Measurements from ENCODE around the gene SAV1. TPM values are rescaled to one million over a fixed set of nuclear protein-coding genes. Genes with fewer than 3 reads are reported as not detected.

SAV1 gene
- total RNA-seq, 2 experiments from 2014 or later: 7.9 to 8.8 TPM

DNA sequence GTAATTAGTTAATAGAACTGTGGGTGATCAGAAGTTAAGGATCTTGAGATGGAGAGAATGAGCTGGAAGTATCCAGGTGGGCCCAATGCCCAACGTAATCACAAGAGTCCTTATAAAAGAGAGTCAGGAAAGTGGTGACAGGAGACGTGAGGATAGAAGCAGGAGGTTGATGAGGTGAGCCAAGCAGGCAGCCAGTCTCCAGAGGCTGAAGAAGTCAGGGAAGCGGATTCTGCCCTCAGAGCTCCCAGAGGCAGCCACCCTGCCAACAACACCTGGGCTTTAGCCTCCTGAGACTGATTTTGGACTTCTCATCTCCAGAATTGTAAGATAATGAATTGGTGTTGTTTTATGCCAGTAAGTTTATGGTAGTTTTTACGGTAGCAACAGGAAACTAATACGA lies 10.1 kb upstream of the SAV1 start:
- intact Hi-C loops (cut with DNase I, micrococcal nuclease): no loop called here
- CTCF ChIA-PET: no interaction called here
- no peaks in the 10 kb centered on the region for H3K4me1 ChIP-seq (ENCODE audit: insufficient read depth, low read length)
- H3K27me3 Mint-ChIP-seq: no peaks in the 10 kb centered on the region
- no peaks in the 10 kb centered on the region for H3K9me3 ChIP-seq (ENCODE audit: control insufficient read depth in 1 of 2, insufficient read depth in 1 of 2, low read length in 2 of 2)
- no peaks in the 10 kb centered on the region for H3K36me3 ChIP-seq (ENCODE audit: insufficient read depth, low read length)
- H3K27me3 ChIP-seq (ENCODE audit: control insufficient read depth in 1 of 2, insufficient read depth in 2 of 2, low read length in 2 of 2): no peaks in the 10 kb centered on the region
- H3K4me3 Mint-ChIP-seq: no peak overlapping the region
- POLR2A ChIA-PET: no interaction called here
- H3K9me3 Mint-ChIP-seq: peaks cover 4% of the 10 kb centered on the region
- no peak overlapping the region for H3K27ac Mint-ChIP-seq
- no peak overlapping the region for H3K4me3 ChIP-seq (ENCODE audit: low read length)
- DNase-seq: no peak
- TF ChIP-seq, protein P1, sequence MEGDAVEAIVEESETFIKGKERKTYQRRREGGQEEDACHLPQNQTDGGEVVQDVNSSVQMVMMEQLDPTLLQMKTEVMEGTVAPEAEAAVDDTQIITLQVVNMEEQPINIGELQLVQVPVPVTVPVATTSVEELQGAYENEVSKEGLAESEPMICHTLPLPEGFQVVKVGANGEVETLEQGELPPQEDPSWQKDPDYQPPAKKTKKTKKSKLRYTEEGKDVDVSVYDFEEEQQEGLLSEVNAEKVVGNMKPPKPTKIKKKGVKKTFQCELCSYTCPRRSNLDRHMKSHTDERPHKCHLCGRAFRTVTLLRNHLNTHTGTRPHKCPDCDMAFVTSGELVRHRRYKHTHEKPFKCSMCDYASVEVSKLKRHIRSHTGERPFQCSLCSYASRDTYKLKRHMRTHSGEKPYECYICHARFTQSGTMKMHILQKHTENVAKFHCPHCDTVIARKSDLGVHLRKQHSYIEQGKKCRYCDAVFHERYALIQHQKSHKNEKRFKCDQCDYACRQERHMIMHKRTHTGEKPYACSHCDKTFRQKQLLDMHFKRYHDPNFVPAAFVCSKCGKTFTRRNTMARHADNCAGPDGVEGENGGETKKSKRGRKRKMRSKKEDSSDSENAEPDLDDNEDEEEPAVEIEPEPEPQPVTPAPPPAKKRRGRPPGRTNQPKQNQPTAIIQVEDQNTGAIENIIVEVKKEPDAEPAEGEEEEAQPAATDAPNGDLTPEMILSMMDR (IDR thresholded peaks at IDR 0.05): no peak
- peaks cover 10% of the 10 kb centered on the region for H3K4me1 Mint-ChIP-seq (ENCODE audit: low read depth)
- no peak for ATAC-seq (ENCODE audit: poor library complexity)
- H3K36me3 Mint-ChIP-seq (ENCODE audit: low read depth): no peaks in the 10 kb centered on the region
- no peak overlapping the region for H3K27ac ChIP-seq (ENCODE audit: low read depth in 1 of 2, low read length in 2 of 2)

DNA sequence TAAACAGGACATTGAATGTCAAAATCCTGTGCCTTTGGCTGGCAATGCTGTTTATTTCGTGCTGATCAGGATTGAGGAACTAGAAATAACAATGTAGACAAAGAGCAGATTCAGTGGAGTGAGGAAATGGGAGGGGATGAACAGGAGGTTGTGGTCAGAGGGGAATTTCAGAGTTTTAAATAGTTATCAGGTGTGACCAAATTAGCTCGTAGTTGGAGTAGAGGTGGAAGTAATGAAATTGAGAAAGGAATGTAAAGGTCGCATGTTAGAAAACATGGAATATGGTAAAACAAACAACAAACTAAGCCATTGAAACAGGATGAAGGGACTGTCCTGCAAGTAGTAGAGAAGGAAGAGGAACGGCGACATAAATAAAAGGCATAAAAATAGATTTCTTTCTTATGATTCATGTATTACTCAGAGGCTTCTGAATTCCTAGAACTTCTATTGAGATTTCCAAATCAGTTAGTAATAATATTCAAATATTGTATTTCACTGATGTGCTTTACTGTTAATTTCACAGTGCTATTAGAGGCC lies 9.5 kb upstream of the SAV1 start:
- H3K4me3 ChIP-seq (ENCODE audit: low read length): no peak overlapping the region
- ATAC-seq (ENCODE audit: poor library complexity): no peak
- H3K4me1 ChIP-seq (ENCODE audit: insufficient read depth, low read length): no peaks in the 10 kb centered on the region
- H3K27me3 ChIP-seq (ENCODE audit: control insufficient read depth in 1 of 2, insufficient read depth in 2 of 2, low read length in 2 of 2): no peaks in the 10 kb centered on the region
- Mint-ChIP-seq H3K36me3 (ENCODE audit: low read depth) (no peaks in the 10 kb centered on the region), H3K27me3 (no peaks in the 10 kb centered on the region), H3K4me3 (no peak overlapping the region), H3K4me1 (ENCODE audit: low read depth) (peaks cover 10% of the 10 kb centered on the region), H3K9me3 (peaks cover 4% of the 10 kb centered on the region), H3K27ac (no peak overlapping the region)
- TF ChIP-seq, protein P1 (IDR thresholded peaks at IDR 0.05): no peak
- H3K27ac ChIP-seq (ENCODE audit: low read depth in 1 of 2, low read length in 2 of 2): no peak overlapping the region
- DNase-seq: peak in 2 of 14 experiments; percentile 32 to 34
- intact Hi-C loops (cut with DNase I, micrococcal nuclease): no loop called here
- POLR2A ChIA-PET: no interaction called here
- H3K9me3 ChIP-seq (ENCODE audit: control insufficient read depth in 1 of 2, insufficient read depth in 1 of 2, low read length in 2 of 2): no peaks in the 10 kb centered on the region
- CTCF ChIA-PET: no interaction called here
- no peaks in the 10 kb centered on the region for H3K36me3 ChIP-seq (ENCODE audit: insufficient read depth, low read length)

DNA sequence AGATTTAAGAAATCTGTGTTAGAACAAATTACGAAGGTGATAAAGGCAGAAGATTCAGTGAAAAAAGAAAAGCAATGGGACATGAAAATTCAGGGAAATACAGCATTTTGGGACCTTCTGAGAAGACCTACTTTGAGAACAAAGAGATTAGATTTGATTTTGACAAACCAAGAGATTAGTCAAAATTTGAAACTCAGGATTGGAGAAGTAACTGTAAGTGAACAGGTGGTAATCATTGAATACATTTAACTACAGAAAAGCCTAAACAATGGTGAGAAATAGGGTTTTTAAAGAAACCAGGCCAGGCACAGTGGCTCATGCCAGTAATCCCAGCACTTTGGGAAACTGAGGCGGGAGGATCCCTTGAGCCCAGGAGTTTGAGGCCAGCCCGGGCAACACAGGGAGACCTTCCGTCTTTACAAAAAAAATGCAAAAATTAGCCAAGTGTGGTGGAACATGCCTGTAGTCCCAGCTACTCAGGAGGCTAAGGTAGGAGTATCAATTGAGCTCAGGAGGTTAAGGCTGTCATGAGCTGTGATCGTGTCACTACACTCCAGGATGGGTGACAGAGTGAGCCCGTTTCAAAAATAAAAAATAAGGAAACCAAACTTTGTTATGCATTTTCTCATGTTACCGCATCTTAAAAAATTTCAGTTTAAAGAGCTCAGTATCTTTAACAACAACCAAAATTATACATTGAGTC lies 8.9 kb upstream of the SAV1 start:
- no peaks in the 10 kb centered on the region for H3K4me1 ChIP-seq (ENCODE audit: insufficient read depth, low read length)
- TF ChIP-seq, protein P1 (IDR thresholded peaks at IDR 0.05): no peak
- H3K27ac ChIP-seq (ENCODE audit: low read depth in 1 of 2, low read length in 2 of 2): no peak overlapping the region
- intact Hi-C loops (cut with DNase I, micrococcal nuclease): no loop called here
- ATAC-seq (ENCODE audit: poor library complexity) (no peak), DNase-seq (no peak)
- Mint-ChIP-seq H3K27me3 (no peaks in the 10 kb centered on the region), H3K9me3 (peaks cover 4% of the 10 kb centered on the region), H3K4me1 (ENCODE audit: low read depth) (peaks cover 10% of the 10 kb centered on the region), H3K4me3 (no peak overlapping the region), H3K27ac (no peak overlapping the region), H3K36me3 (ENCODE audit: low read depth) (no peaks in the 10 kb centered on the region)
- ChIA-PET POLR2A (no interaction called here), CTCF (no interaction called here)
- H3K36me3 ChIP-seq (ENCODE audit: insufficient read depth, low read length): no peaks in the 10 kb centered on the region
- no peak overlapping the region for H3K4me3 ChIP-seq (ENCODE audit: low read length)
- no peaks in the 10 kb centered on the region for H3K9me3 ChIP-seq (ENCODE audit: control insufficient read depth in 1 of 2, insufficient read depth in 1 of 2, low read length in 2 of 2)
- no peaks in the 10 kb centered on the region for H3K27me3 ChIP-seq (ENCODE audit: control insufficient read depth in 1 of 2, insufficient read depth in 2 of 2, low read length in 2 of 2)
